Parathyroid adenoma (tissue), 2 donors: Measurements from ENCODE around the gene NARS2.
"Not testable (repeated sequence)": the region's sequence is repeated elsewhere in the genome, so short reads cannot be mapped to it uniquely, and the experiment has no call there.

Source experiments
- H2AFZ ChIP-seq: fragments of 300-600 bp; sonication (generic); one replicate; pipeline ENCODE4 v1.7.0; 2017; ENCODE audit warnings: antibody characterized with exemption, mild to moderate bottlenecking
- H3K27ac ChIP-seq: fragments of 300-600 bp; sonication (generic); one replicate; pipeline ENCODE4 v1.7.0; 2017
- H3K27me3 ChIP-seq: fragments of 300-600 bp; sonication (generic); one replicate; pipeline ENCODE4 v1.7.0; 2017; ENCODE audit warnings: low read length; ENCODE audit not compliant: control insufficient read depth, insufficient read depth
- H3K36me3 ChIP-seq: fragments of 300-600 bp; sonication (generic); one replicate; pipeline ENCODE4 v1.7.0; 2017; ENCODE audit warnings: low read length; ENCODE audit not compliant: control insufficient read depth, insufficient read depth
- H3K4me1 ChIP-seq: fragments of 300-600 bp; sonication (generic); one replicate; pipeline ENCODE4 v1.7.0; 2017; ENCODE audit warnings: control low read depth
- H3K4me2 ChIP-seq: fragments of 300-600 bp; sonication (generic); one replicate; pipeline ENCODE4 v1.7.0; 2017; ENCODE audit warnings: low read length
- H3K4me3 ChIP-seq: fragments of 300-600 bp; sonication (generic); one replicate; pipeline ENCODE4 v1.7.0; 2017; ENCODE audit warnings: low read depth, low read length
- H3K79me2 ChIP-seq: fragments of 300-600 bp; sonication (generic); one replicate; pipeline ENCODE4 v1.7.0; 2017; ENCODE audit warnings: control low read depth
- H3K9ac ChIP-seq: fragments of 300-600 bp; sonication (generic); one replicate; pipeline ENCODE4 v1.7.0; 2017; ENCODE audit warnings: mild to moderate bottlenecking
- H3K9me3 ChIP-seq: fragments of 300-600 bp; sonication (generic); one replicate; pipeline ENCODE4 v1.7.0; 2017; ENCODE audit warnings: low read length; ENCODE audit not compliant: control insufficient read depth
- CTCF ChIP-seq: fragments of 300-600 bp; sonication (generic); IDR thresholded peaks from one replicate; pipeline ENCODE4 v1.7.0; 2017; ENCODE audit warnings: antibody characterized with exemption, mild to moderate bottlenecking
- donor health status: primary hyperparathyroidism.

Gene NARS2

GRCh38 chr11:78605296-78605695 is 30.6 kb upstream of the NARS2 start:
- Histone ChIP-seq H3K9me3 (no peaks in the 10 kb centered on the region), H3K4me1 (no peaks in the 10 kb centered on the region), H3K27ac (no peak overlapping the region), H2AFZ (no peak overlapping the region), H3K79me2 (no peaks in the 10 kb centered on the region), H3K27me3 (no peaks in the 10 kb centered on the region), H3K4me3 (no peak overlapping the region), H3K4me2 (no peak overlapping the region), H3K9ac (no peak overlapping the region), H3K36me3 (no peaks in the 10 kb centered on the region)
- no peak for TF ChIP-seq CTCF

GRCh38 chr11:78603792-78604191 is 29.1 kb upstream of the NARS2 start:
- no peak for TF ChIP-seq CTCF
- Histone ChIP-seq H3K27me3 (no peaks in the 10 kb centered on the region), H3K27ac (no peak overlapping the region), H3K79me2 (no peaks in the 10 kb centered on the region), H3K4me3 (no peak overlapping the region), H3K9me3 (no peaks in the 10 kb centered on the region), H3K36me3 (no peaks in the 10 kb centered on the region), H2AFZ (no peak overlapping the region), H3K9ac (no peak overlapping the region), H3K4me1 (no peaks in the 10 kb centered on the region), H3K4me2 (no peak overlapping the region)

GRCh38 chr11:78602771-78603170 is 28.1 kb upstream of the NARS2 start:
- H3K4me1 ChIP-seq, H3K9ac ChIP-seq, H3K27ac ChIP-seq, H3K4me2 ChIP-seq, H3K9me3 ChIP-seq, H2AFZ ChIP-seq, H3K36me3 ChIP-seq, H3K79me2 ChIP-seq, H3K4me3 ChIP-seq, H3K27me3 ChIP-seq: not testable (repeated sequence)

GRCh38 chr11:78601066-78601465 is 26.4 kb upstream of the NARS2 start:
- not testable (repeated sequence) for H3K9ac ChIP-seq, H3K27me3 ChIP-seq, H3K79me2 ChIP-seq, H3K4me1 ChIP-seq, H3K4me2 ChIP-seq, H2AFZ ChIP-seq, H3K36me3 ChIP-seq, H3K27ac ChIP-seq, H3K4me3 ChIP-seq, H3K9me3 ChIP-seq

- H3K4me1 ChIP-seq, H3K4me3 ChIP-seq: not testable (repeated sequence)
Measured at GRCh38 chr11:78597579-78597978, 22.9 kb upstream of the NARS2 start.

GRCh38 chr11:78595436-78596130 is 20.9 kb upstream of the NARS2 start:
- H3K27me3 ChIP-seq = no peaks in the 10 kb centered on the region
- H3K9me3 ChIP-seq = no peaks in the 10 kb centered on the region
- no peak overlapping the region for H3K4me2 ChIP-seq
- no peak overlapping the region for H3K9ac ChIP-seq
- H2AFZ ChIP-seq = no peak overlapping the region
- TF ChIP-seq CTCF = no peak
- no peaks in the 10 kb centered on the region for H3K36me3 ChIP-seq
- no peak overlapping the region for H3K27ac ChIP-seq
- H3K4me3 ChIP-seq = no peak overlapping the region
- H3K79me2 ChIP-seq = no peaks in the 10 kb centered on the region
- no peaks in the 10 kb centered on the region for H3K4me1 ChIP-seq

More at GRCh38 chr11:78597579-78597978, 22.9 kb upstream of the NARS2 start:
- not testable (repeated sequence) for H2AFZ ChIP-seq, H3K27ac ChIP-seq, H3K36me3 ChIP-seq, H3K9me3 ChIP-seq, H3K9ac ChIP-seq, H3K4me2 ChIP-seq, H3K27me3 ChIP-seq, H3K79me2 ChIP-seq
